Measurements from ENCODE around the gene RNF227.

DNA sequence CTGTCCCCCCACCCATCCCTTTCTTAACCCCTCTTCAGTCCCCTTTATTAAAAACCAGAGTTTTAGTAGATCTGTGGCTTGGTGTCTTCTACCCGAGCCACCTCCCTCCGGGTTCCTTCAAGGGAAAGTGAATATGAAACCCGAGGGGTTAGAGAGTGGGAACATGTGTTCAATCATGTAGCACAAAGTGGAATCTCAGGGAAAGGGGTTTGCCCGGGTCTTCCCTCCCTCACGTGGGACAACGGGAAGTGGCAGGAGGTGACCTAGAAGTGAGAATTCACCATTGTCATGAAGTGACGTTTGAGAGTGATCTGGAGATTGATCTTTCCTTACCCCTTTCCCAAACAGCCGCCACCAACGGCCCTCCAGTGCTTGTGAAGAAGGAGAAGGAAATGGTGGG, 5.0 kb downstream of the RNF227 start:
- TF ChIP-seq POLR2A (IDR thresholded peaks at IDR 0.05; ENCODE audit: low read depth, low read length) = no peak
- no peak for TF ChIP-seq TAF1 (IDR thresholded peaks at IDR 0.05; ENCODE audit: low read depth, low read length)

Data from GM12891 (cell line).